Measurements from ENCODE around the gene ITPRIPL2. TPM values are rescaled to one million over a fixed set of nuclear protein-coding genes. Genes with fewer than 3 reads are reported as not detected.

The ITPRIPL2 gene
- total and polyA plus RNA-seq, 2 of the 4 experiments (the other 2 are of a cell fraction) = 9.2 to 11.1 TPM

GRCh38 chr16:19135201-19135842 lies 21.6 kb downstream of the ITPRIPL2 start:
- dilution Hi-C loops (cut with HindIII; ENCODE audit: low sequenced_read_pairs, unreplicated experiment) (no loop called here), in situ Hi-C loops (cut with MboI; ENCODE audit: low sequenced_read_pairs) (no loop called here), intact Hi-C loops (cut with micrococcal nuclease) (no loop called here)
- TF ChIP-seq BHLHE40 (IDR thresholded peaks at IDR 0.05; ENCODE audit: low read depth, low read length) = no peak
- TF ChIP-seq MAZ (IDR thresholded peaks at IDR 0.05; ENCODE audit: borderline replicate concordance, low read depth, low read length) = no peak
- no peak for TF ChIP-seq CHD1 (IDR thresholded peaks at IDR 0.05; ENCODE audit: low read depth, low read length)
- no peak for TF ChIP-seq MXI1 (IDR thresholded peaks at IDR 0.05; ENCODE audit: borderline replicate concordance, low read depth, low read length)
- no peak for TF ChIP-seq POLR2A (IDR thresholded peaks at IDR 0.05; ENCODE audit: low read depth, low read length)
- TF ChIP-seq, protein P1, sequence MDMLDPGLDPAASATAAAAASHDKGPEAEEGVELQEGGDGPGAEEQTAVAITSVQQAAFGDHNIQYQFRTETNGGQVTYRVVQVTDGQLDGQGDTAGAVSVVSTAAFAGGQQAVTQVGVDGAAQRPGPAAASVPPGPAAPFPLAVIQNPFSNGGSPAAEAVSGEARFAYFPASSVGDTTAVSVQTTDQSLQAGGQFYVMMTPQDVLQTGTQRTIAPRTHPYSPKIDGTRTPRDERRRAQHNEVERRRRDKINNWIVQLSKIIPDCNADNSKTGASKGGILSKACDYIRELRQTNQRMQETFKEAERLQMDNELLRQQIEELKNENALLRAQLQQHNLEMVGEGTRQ (IDR thresholded peaks at IDR 0.05; ENCODE audit: low read depth, low read length) = no peak
- TF ChIP-seq NFE2L2 (IDR thresholded peaks at IDR 0.05; ENCODE audit: low read depth, low read length) = no peak
- TF ChIP-seq SMC3 (IDR thresholded peaks at IDR 0.05; ENCODE audit: low read depth, low read length) = no peak
- TF ChIP-seq, protein P2, sequence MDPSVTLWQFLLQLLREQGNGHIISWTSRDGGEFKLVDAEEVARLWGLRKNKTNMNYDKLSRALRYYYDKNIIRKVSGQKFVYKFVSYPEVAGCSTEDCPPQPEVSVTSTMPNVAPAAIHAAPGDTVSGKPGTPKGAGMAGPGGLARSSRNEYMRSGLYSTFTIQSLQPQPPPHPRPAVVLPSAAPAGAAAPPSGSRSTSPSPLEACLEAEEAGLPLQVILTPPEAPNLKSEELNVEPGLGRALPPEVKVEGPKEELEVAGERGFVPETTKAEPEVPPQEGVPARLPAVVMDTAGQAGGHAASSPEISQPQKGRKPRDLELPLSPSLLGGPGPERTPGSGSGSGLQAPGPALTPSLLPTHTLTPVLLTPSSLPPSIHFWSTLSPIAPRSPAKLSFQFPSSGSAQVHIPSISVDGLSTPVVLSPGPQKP (IDR thresholded peaks at IDR 0.05; ENCODE audit: borderline replicate concordance, low read depth, low read length) = no peak
- TF ChIP-seq MAFK (IDR thresholded peaks at IDR 0.05; ENCODE audit: low read depth, low read length) = no peak
- TF ChIP-seq RCOR1 (IDR thresholded peaks at IDR 0.05; ENCODE audit: insufficient replicate concordance, low read length) = no peak
- no peak for TF ChIP-seq FOS (IDR thresholded peaks at IDR 0.05; ENCODE audit: low read depth, low read length)
- TF ChIP-seq CEBPB (IDR thresholded peaks at IDR 0.05; ENCODE audit: low read depth, low read length) = no peak
- no peak for TF ChIP-seq RAD21 (IDR thresholded peaks at IDR 0.05; ENCODE audit: low read length)
- TF ChIP-seq, protein P3, sequence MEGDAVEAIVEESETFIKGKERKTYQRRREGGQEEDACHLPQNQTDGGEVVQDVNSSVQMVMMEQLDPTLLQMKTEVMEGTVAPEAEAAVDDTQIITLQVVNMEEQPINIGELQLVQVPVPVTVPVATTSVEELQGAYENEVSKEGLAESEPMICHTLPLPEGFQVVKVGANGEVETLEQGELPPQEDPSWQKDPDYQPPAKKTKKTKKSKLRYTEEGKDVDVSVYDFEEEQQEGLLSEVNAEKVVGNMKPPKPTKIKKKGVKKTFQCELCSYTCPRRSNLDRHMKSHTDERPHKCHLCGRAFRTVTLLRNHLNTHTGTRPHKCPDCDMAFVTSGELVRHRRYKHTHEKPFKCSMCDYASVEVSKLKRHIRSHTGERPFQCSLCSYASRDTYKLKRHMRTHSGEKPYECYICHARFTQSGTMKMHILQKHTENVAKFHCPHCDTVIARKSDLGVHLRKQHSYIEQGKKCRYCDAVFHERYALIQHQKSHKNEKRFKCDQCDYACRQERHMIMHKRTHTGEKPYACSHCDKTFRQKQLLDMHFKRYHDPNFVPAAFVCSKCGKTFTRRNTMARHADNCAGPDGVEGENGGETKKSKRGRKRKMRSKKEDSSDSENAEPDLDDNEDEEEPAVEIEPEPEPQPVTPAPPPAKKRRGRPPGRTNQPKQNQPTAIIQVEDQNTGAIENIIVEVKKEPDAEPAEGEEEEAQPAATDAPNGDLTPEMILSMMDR (conservative IDR thresholded peaks at IDR 0.05; ENCODE audit: low read depth, low read length) = no peak
- TF ChIP-seq RFX5 (IDR thresholded peaks at IDR 0.05; ENCODE audit: low read depth, low read length) = no peak
- POLR2A ChIA-PET (ENCODE audit: unreplicated experiment) = no interaction called here
- Histone ChIP-seq H3K4me3 (ENCODE audit: insufficient read depth, low read depth, low read length) (no peak overlapping the region), H3K18ac (ENCODE audit: low read depth, low read length) (peak overlapping the region; percentile 38; the same call in 1 of the 2 replicates), H4K91ac (ENCODE audit: insufficient read depth, low read depth, low read length) (no peak overlapping the region), H2AK5ac (ENCODE audit: low read depth, low read length) (peak overlapping the region; percentile 90), H2BK5ac (ENCODE audit: low read depth, low read length, poor library complexity, severe bottlenecking) (no peak overlapping the region), H2BK120ac (ENCODE audit: low read depth, low read length) (peak overlapping the region; percentile 30; the same call in 1 of the 2 replicates), H3K36me3 (ENCODE audit: control insufficient read depth, insufficient read depth, low read length) (no peaks in the 10 kb centered on the region), H3K79me1 (ENCODE audit: low read depth in 1 of 2, low read length in 2 of 2) (peaks cover 0 to 15% of the 10 kb centered on the region in 2 experiments; a peak in 2 of 4 replicates), H3K9me1 (ENCODE audit: insufficient read depth, low read length) (peaks cover 22% of the 10 kb centered on the region), H4K5ac (ENCODE audit: low read depth, low read length) (no peak overlapping the region), H2AK9ac (replicated peaks; ENCODE audit: low read depth, low read length, poor library complexity) (no peak overlapping the region), H3K27ac (ENCODE audit: insufficient read depth, low read length) (no peak overlapping the region), H3K9me3 (ENCODE audit: control insufficient read depth, insufficient read depth, low read length) (no peaks in the 10 kb centered on the region), H4K20me1 (ENCODE audit: insufficient read depth, low read length) (no peaks in the 10 kb centered on the region), H3K56ac (ENCODE audit: extremely low read depth, insufficient read depth, low read length) (no peak overlapping the region), H2BK20ac (ENCODE audit: low read depth, low read length) (0 out of 2 replicates have a peak overlapping the region, but pooled peaks have one; percentile 26), H2BK15ac (ENCODE audit: low read depth, low read length) (no peak overlapping the region), H3K27me3 (ENCODE audit: control insufficient read depth, insufficient read depth, low read length) (no peaks in the 10 kb centered on the region), H3K9ac (ENCODE audit: low read depth, low read length) (no peak overlapping the region), H4K8ac (ENCODE audit: low read depth in 2 of 2, low read length in 2 of 2) (no peak overlapping the region; a peak in 1 of 4 replicates), H2AFZ (replicated peaks; ENCODE audit: low read length, poor library complexity) (peak overlapping the region; percentile 68), H3K23ac (ENCODE audit: low read depth, low read length) (no peak overlapping the region), H3K4me2 (ENCODE audit: low read depth, low read length) (no peak overlapping the region), H3K4me1 (ENCODE audit: control insufficient read depth, insufficient read depth, low read length) (peaks cover 43% of the 10 kb centered on the region), H3K14ac (replicated peaks; ENCODE audit: low read depth, low read length) (0 out of 2 replicates have a peak overlapping the region, but pooled peaks have one; percentile 7), H3K4ac (ENCODE audit: low read depth, low read length) (peak overlapping the region; percentile 67; the same call in 1 of the 2 replicates)
- no CpG with 5 or more reads among the region's 10 CpGs for WGBS, 2 experiments (ENCODE audit: extremely low coverage in 2 of 2, insufficient read length in 1 of 2)
- CTCF ChIA-PET = no interaction called here
- ATAC-seq (ENCODE audit: low read depth) = no peak
- DNase-seq = no peak
- BruUV-seq (replicated peaks) = no TSS peak
